GM21786 (cell line): Measurements from ENCODE around the gene PSMC4.

Experiments used
- ATAC-seq: cut with Tn5 transposase; IDR thresholded peaks from one replicate; pipeline ENCODE4 v1.9.1; 2021; ENCODE audit not compliant: unreplicated experiment

Gene PSMC4

GRCh38 chr19:39970675-39971379 is at the start of gene PSMC4:
Gene PSMC4 (plus strand): TSS chr19:39971165. CDS start chr19:39971203, 38 bp downstream.
- ATAC-seq = peak; percentile 97

- ATAC-seq = no peak
Observed at GRCh38 chr19:39923862-39924261, 47.1 kb upstream of the PSMC4 start.

- no peak for ATAC-seq
Observed at GRCh38 chr19:39924389-39924788, 46.6 kb upstream of the PSMC4 start.

GRCh38 chr19:39924952-39925351 is 46.0 kb upstream of the PSMC4 start:
- ATAC-seq = no peak

GRCh38 chr19:39926170-39926760 is 44.7 kb upstream of the PSMC4 start:
- no peak for ATAC-seq

GRCh38 chr19:39927076-39927475 is 43.9 kb upstream of the PSMC4 start:
- no peak for ATAC-seq

GRCh38 chr19:39927524-39928356 is 43.2 kb upstream of the PSMC4 start:
- no peak for ATAC-seq

GRCh38 chr19:39928357-39928725 is 42.6 kb upstream of the PSMC4 start:
- ATAC-seq = no peak

GRCh38 chr19:39929750-39930149 is 41.2 kb upstream of the PSMC4 start:
- no peak for ATAC-seq

- ATAC-seq = no peak
Observed at GRCh38 chr19:39934584-39935363, 36.2 kb upstream of the PSMC4 start, which contains the start of gene FCGBP. Gene FCGBP (minus strand): TSS chr19:39934634.

- no peak for ATAC-seq
Observed at GRCh38 chr19:39935364-39935661, 35.7 kb upstream of the PSMC4 start.

- no peak for ATAC-seq
Observed at GRCh38 chr19:39936020-39936419, 34.9 kb upstream of the PSMC4 start.

- no peak for ATAC-seq
Observed at GRCh38 chr19:39936622-39937021, 34.3 kb upstream of the PSMC4 start.

- ATAC-seq = no peak
Observed at GRCh38 chr19:39937094-39937720, 33.8 kb upstream of the PSMC4 start.

GRCh38 chr19:39937787-39938186 is 33.2 kb upstream of the PSMC4 start:
- no peak for ATAC-seq

- ATAC-seq = no peak
Observed at GRCh38 chr19:39939556-39939955, 31.4 kb upstream of the PSMC4 start.

- no peak for ATAC-seq
Observed at GRCh38 chr19:39940221-39940833, 30.6 kb upstream of the PSMC4 start.

GRCh38 chr19:39941151-39941550 is 29.8 kb upstream of the PSMC4 start:
- ATAC-seq = no peak

- peak; percentile 52 for ATAC-seq
Observed at GRCh38 chr19:39941615-39942365, 29.2 kb upstream of the PSMC4 start.

GRCh38 chr19:39942366-39942730 is 28.6 kb upstream of the PSMC4 start:
- ATAC-seq = no peak
